ENCODE measurements around the gene THAP4.

- no peak for TF ChIP-seq POLR2A (IDR thresholded peaks at IDR 0.05)
- TF ChIP-seq CTCF (IDR thresholded peaks at IDR 0.05), result no peak
Measured at GRCh38 chr2:241611062-241611461, 25.9 kb downstream of the THAP4 start.

Measured in breast epithelium (tissue), 3 donors.